IMR-90 (cell line): ENCODE results near the gene STK40. TPM values are rescaled to one million over a fixed set of nuclear protein-coding genes. Genes with fewer than 3 reads are reported as not detected.

ENCODE experiments used
- ATAC-seq: fragments of 200-7000 bp; cut with Tn5 transposase; 2 replicates; pipeline ENCODE4 v1.9.1; 2020; ENCODE audit warnings: low read depth, mild to moderate bottlenecking, moderate library complexity
- BruUV-seq: library from RNA; stranded (reverse); fragments of 400-500 nt; replicated peaks from 2 replicates; lab custom pipeline; 2021; lab: Mats Ljungman, UMichigan
- CTCF ChIA-PET: fragments of 300-600 bp; formaldehyde crosslinking; extraction: SDS; loops from one replicate; lab custom pipeline; 2021; ENCODE audit warnings: antibody characterized with exemption; lab: Yijun Ruan, JAX
- POLR2A ChIA-PET: fragments of 300-600 bp; sonication (Branson Sonifier 250); formaldehyde crosslinking; loops from one replicate; lab custom pipeline; 2022; ENCODE audit warnings: antibody characterized with exemption; ENCODE audit not compliant: unreplicated experiment; lab: Charles Lee
- DNase-seq: peaks from one replicate; pipeline ENCODE4 v3.0.0; 2013
- H2AFZ ChIP-seq: replicated peaks from 2 replicates; pipeline ENCODE3; 2013; ENCODE audit warnings: low read length, mild to moderate bottlenecking; ENCODE audit not compliant: poor library complexity
- H2AK5ac ChIP-seq: 2 replicates; pipeline ENCODE4 v1.6.1; 2013; ENCODE audit warnings: low read depth, low read length, inconsistent platforms
- H2AK9ac ChIP-seq: replicated peaks from 2 replicates; pipeline ENCODE3; 2013; ENCODE audit warnings: mild to moderate bottlenecking, low read depth, low read length, moderate library complexity; ENCODE audit not compliant: poor library complexity
- H2BK120ac ChIP-seq: 2 replicates; pipeline ENCODE4 v1.6.1; 2013; ENCODE audit warnings: low read depth, low read length, inconsistent platforms
- H2BK15ac ChIP-seq: 3 replicates; pipeline ENCODE4 v1.6.1; 2013; ENCODE audit warnings: low read depth, low read length, inconsistent platforms
- H2BK20ac ChIP-seq: 2 replicates; pipeline ENCODE4 v1.6.1; 2013; ENCODE audit warnings: low read depth, mild to moderate bottlenecking, inconsistent platforms, low read length, moderate library complexity
- H2BK5ac ChIP-seq: 2 replicates; pipeline ENCODE4 v1.6.1; 2013; ENCODE audit warnings: mild to moderate bottlenecking, low read depth, low read length, inconsistent platforms; ENCODE audit not compliant: poor library complexity, severe bottlenecking
- H3K14ac ChIP-seq: replicated peaks from 2 replicates; pipeline ENCODE4 v1.6.1; 2013; ENCODE audit warnings: low read depth, low read length, inconsistent platforms
- H3K18ac ChIP-seq: 2 replicates; pipeline ENCODE4 v1.6.1; 2013; ENCODE audit warnings: low read depth, low read length, control low read depth
- H3K23ac ChIP-seq: 2 replicates; pipeline ENCODE4 v1.6.1; 2013; ENCODE audit warnings: low read depth, low read length, inconsistent platforms
- H3K27ac ChIP-seq: 2 replicates; pipeline ENCODE4 v1.5.1; 2013; ENCODE audit warnings: mild to moderate bottlenecking, control low read depth, low read length; ENCODE audit not compliant: insufficient read depth
- H3K27me3 ChIP-seq: 2 replicates; pipeline ENCODE4 v1.6.1; 2013; ENCODE audit warnings: low read length; ENCODE audit not compliant: control insufficient read depth, insufficient read depth
- H3K36me3 ChIP-seq: 2 replicates; pipeline ENCODE4 v1.6.1; 2013; ENCODE audit warnings: low read length, mixed read lengths; ENCODE audit not compliant: control insufficient read depth, insufficient read depth
- H3K4ac ChIP-seq: 2 replicates; pipeline ENCODE4 v1.6.1; 2013; ENCODE audit warnings: low read depth, low read length, inconsistent platforms
- H3K4me1 ChIP-seq: 2 replicates; pipeline ENCODE4 v1.6.1; 2013; ENCODE audit warnings: low read length, mixed read lengths; ENCODE audit not compliant: control insufficient read depth, insufficient read depth
- H3K4me2 ChIP-seq: 2 replicates; pipeline ENCODE4 v1.6.1; 2013; ENCODE audit warnings: low read depth, mild to moderate bottlenecking, control low read depth, low read length, moderate library complexity
- H3K4me3 ChIP-seq: 2 replicates; pipeline ENCODE4 v1.5.1; 2013; ENCODE audit warnings: low read depth, mild to moderate bottlenecking, control low read depth, low read length, moderate library complexity; ENCODE audit not compliant: insufficient read depth
- H3K56ac ChIP-seq: 2 replicates; pipeline ENCODE4 v1.6.1; 2013; ENCODE audit warnings: low read length, inconsistent platforms; ENCODE audit not compliant: insufficient read depth; ENCODE audit errors: extremely low read depth
- H3K79me1 ChIP-seq, 2 experiments: 2 replicates each; pipeline ENCODE4 v1.6.1; 2013; ENCODE audit warnings: low read length in 2 of 2, inconsistent platforms in 1 of 2, low read depth in 1 of 2
- H3K9ac ChIP-seq: 2 replicates; pipeline ENCODE4 v1.6.1; 2013; ENCODE audit warnings: low read depth, low read length, control low read depth
- H3K9me1 ChIP-seq: 2 replicates; pipeline ENCODE4 v1.6.1; 2013; ENCODE audit warnings: low read length, inconsistent platforms; ENCODE audit not compliant: insufficient read depth
- H3K9me3 ChIP-seq: 2 replicates; pipeline ENCODE4 v1.6.1; 2013; ENCODE audit warnings: low read length; ENCODE audit not compliant: control insufficient read depth, insufficient read depth
- H4K20me1 ChIP-seq: 2 replicates; pipeline ENCODE4 v1.6.1; 2013; ENCODE audit warnings: low read length, inconsistent platforms; ENCODE audit not compliant: insufficient read depth
- H4K5ac ChIP-seq: 2 replicates; pipeline ENCODE4 v1.6.1; 2013; ENCODE audit warnings: mild to moderate bottlenecking, low read depth, low read length, control low read depth
- H4K8ac ChIP-seq, 2 experiments: 2 replicates each; pipeline ENCODE4 v1.6.1; 2013; ENCODE audit warnings: low read depth in 2 of 2, low read length in 2 of 2, control low read depth in 1 of 2, inconsistent platforms in 1 of 2
- H4K91ac ChIP-seq: 2 replicates; pipeline ENCODE4 v1.6.1; 2013; ENCODE audit warnings: low read depth, low read length, inconsistent platforms; ENCODE audit not compliant: insufficient read depth
- BHLHE40 ChIP-seq: fragments of 150-350 bp; IDR thresholded peaks from 2 replicates; pipeline ENCODE4 v1.6.1; 2016; ENCODE audit warnings: mild to moderate bottlenecking, low read depth, low read length
- FOS ChIP-seq: fragments of 150-350 bp; IDR thresholded peaks from 2 replicates; pipeline ENCODE4 v1.6.1; 2016; ENCODE audit warnings: low read depth, low read length
- MAZ ChIP-seq: IDR thresholded peaks from 2 replicates; pipeline ENCODE4 v1.6.1; 2012; ENCODE audit warnings: low read depth, mild to moderate bottlenecking, low read length, improper control_type of control experiment, moderate library complexity, borderline replicate concordance
- RAD21 ChIP-seq: IDR thresholded peaks from 2 replicates; pipeline ENCODE4 v1.6.1; 2012; ENCODE audit warnings: low read length, improper control_type of control experiment
- RCOR1 ChIP-seq: IDR thresholded peaks from 2 replicates; pipeline ENCODE4 v1.6.1; 2012; ENCODE audit warnings: mild to moderate bottlenecking, low read length, improper control_type of control experiment; ENCODE audit not compliant: insufficient replicate concordance
- RFX5 ChIP-seq: IDR thresholded peaks from 2 replicates; pipeline ENCODE4 v1.8.0; 2012; ENCODE audit warnings: low read depth, mild to moderate bottlenecking, low read length, moderate library complexity
- WGBS, 2 experiments: methylation state at CpG; one replicate each; pipeline versions ENCODE4 v1.1.5 to v1.1.7; 2013; ENCODE audit warnings: missing lambda C conversion rate in 2 of 2; ENCODE audit not compliant: insufficient read length in 1 of 2; ENCODE audit errors: extremely low coverage in 2 of 2; 5-methylcytosine and 5-hydroxymethylcytosine counted together
- dilution Hi-C: fragments of 300-500 bp; cut with HindIII; formaldehyde crosslinking; loops from one replicate; pipeline ENCODE4 v1.14.3; 2018; ENCODE audit warnings: low sequenced_read_pairs; ENCODE audit not compliant: unreplicated experiment
- in situ Hi-C: fragments of 300-500 bp; cut with MboI; formaldehyde crosslinking; loops from 3 replicates; pipeline ENCODE4 v1.14.3; 2019; ENCODE audit warnings: low sequenced_read_pairs, inconsistent platforms, mixed read lengths
- intact Hi-C: fragments of 100-400 bp; cut with micrococcal nuclease; formaldehyde crosslinking; loops from 2 replicates; pipeline ENCODE4 v1.10.0; 2022
- polyA plus RNA-seq, 3 experiments: library from polyadenylated mRNA; depleted of rRNA; stranded (reverse); fragments of >200 nt; gene quantifications; 2 replicates each; pipeline ENCODE4 v1.2.3, GENCODE V29; 2012; ENCODE audit warnings: low replicate concordance in 1 of 3
- total RNA-seq: library from RNA; depleted of rRNA; stranded (reverse); fragments of >200 nt; gene quantifications from 2 replicates; pipeline ENCODE4 v1.2.3, GENCODE V29; 2012
- TF ChIP-seq, protein P1 (sequence below): fragments of 150-350 bp; IDR thresholded peaks from 2 replicates; pipeline ENCODE4 v1.6.1; 2016; ENCODE audit warnings: low read depth, mild to moderate bottlenecking, low read length, moderate library complexity, borderline replicate concordance
- TF ChIP-seq, protein P2 (sequence below): conservative IDR thresholded peaks from 2 replicates; pipeline ENCODE4 v1.5.1; 2012; ENCODE audit warnings: mild to moderate bottlenecking, low read depth, low read length, improper control_type of control experiment

STK40 gene
- total and polyA plus RNA-seq, 2 of the 4 experiments (the other 2 are of a cell fraction) = 16.0 to 29.9 TPM

DNA sequence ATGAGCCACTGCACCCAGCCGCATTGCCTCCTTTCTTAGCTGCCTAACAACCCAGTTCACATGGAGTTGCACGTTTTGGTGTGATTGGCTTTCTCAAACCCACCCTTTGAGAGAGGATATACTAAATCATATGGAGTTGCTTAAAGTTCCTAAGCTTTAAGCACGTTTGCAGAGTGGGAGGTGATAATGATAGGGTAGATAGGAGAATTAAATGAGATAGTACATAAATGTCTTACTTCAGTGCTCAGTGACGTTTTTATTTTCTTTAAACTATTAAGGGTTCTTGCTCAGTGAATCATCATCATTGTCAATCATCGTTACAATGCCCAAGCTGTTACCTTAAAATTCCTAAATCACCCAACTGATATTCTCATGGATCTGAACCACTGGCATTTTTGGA is 82.5 kb downstream of the STK40 start:
- Histone ChIP-seq H3K79me1 (peaks cover 29 to 63% of the 10 kb centered on the region in 2 experiments; a peak in 3 of 4 replicates), H3K23ac (no peak overlapping the region), H3K9me3 (no peaks in the 10 kb centered on the region), H3K9me1 (peaks cover 14% of the 10 kb centered on the region), H3K4me3 (no peak overlapping the region), H3K14ac (no peak overlapping the region), H2BK15ac (no peak overlapping the region), H4K5ac (no peak overlapping the region), H2AFZ (no peak overlapping the region), H4K91ac (no peak overlapping the region), H3K18ac (no peak overlapping the region), H2BK20ac (no peak overlapping the region), H3K4me2 (no peak overlapping the region), H2AK5ac (no peak overlapping the region), H3K27ac (no peak overlapping the region), H3K36me3 (peaks cover 45% of the 10 kb centered on the region), H3K4me1 (peaks cover 8% of the 10 kb centered on the region), H3K9ac (no peak overlapping the region), H2AK9ac (no peak overlapping the region), H4K20me1 (peaks cover 17% of the 10 kb centered on the region; the same call in 1 of the 2 replicates), H3K56ac (no peak overlapping the region), H3K27me3 (no peaks in the 10 kb centered on the region), H2BK5ac (no peak overlapping the region), H4K8ac (no peak overlapping the region), H2BK120ac (no peak overlapping the region), H3K4ac (no peak overlapping the region)
- no TSS peak for BruUV-seq
- intact Hi-C loops (no loop called here), in situ Hi-C loops (no loop called here), dilution Hi-C loops (no loop called here)
- TF ChIP-seq BHLHE40 (no peak), FOS (no peak), RCOR1 (no peak), RFX5 (no peak), RAD21 (no peak), MAZ (no peak)
- TF ChIP-seq, protein P1, sequence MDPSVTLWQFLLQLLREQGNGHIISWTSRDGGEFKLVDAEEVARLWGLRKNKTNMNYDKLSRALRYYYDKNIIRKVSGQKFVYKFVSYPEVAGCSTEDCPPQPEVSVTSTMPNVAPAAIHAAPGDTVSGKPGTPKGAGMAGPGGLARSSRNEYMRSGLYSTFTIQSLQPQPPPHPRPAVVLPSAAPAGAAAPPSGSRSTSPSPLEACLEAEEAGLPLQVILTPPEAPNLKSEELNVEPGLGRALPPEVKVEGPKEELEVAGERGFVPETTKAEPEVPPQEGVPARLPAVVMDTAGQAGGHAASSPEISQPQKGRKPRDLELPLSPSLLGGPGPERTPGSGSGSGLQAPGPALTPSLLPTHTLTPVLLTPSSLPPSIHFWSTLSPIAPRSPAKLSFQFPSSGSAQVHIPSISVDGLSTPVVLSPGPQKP = no peak
- TF ChIP-seq, protein P2, sequence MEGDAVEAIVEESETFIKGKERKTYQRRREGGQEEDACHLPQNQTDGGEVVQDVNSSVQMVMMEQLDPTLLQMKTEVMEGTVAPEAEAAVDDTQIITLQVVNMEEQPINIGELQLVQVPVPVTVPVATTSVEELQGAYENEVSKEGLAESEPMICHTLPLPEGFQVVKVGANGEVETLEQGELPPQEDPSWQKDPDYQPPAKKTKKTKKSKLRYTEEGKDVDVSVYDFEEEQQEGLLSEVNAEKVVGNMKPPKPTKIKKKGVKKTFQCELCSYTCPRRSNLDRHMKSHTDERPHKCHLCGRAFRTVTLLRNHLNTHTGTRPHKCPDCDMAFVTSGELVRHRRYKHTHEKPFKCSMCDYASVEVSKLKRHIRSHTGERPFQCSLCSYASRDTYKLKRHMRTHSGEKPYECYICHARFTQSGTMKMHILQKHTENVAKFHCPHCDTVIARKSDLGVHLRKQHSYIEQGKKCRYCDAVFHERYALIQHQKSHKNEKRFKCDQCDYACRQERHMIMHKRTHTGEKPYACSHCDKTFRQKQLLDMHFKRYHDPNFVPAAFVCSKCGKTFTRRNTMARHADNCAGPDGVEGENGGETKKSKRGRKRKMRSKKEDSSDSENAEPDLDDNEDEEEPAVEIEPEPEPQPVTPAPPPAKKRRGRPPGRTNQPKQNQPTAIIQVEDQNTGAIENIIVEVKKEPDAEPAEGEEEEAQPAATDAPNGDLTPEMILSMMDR = no peak
- DNase-seq (no peak), ATAC-seq (no peak)
- no CpG with 5 or more reads among the region's 5 CpGs for WGBS, 2 experiments
- CTCF ChIA-PET = no interaction called here
- POLR2A ChIA-PET = no interaction called here
